ENCODE results near the gene RCSD1.

DNA sequence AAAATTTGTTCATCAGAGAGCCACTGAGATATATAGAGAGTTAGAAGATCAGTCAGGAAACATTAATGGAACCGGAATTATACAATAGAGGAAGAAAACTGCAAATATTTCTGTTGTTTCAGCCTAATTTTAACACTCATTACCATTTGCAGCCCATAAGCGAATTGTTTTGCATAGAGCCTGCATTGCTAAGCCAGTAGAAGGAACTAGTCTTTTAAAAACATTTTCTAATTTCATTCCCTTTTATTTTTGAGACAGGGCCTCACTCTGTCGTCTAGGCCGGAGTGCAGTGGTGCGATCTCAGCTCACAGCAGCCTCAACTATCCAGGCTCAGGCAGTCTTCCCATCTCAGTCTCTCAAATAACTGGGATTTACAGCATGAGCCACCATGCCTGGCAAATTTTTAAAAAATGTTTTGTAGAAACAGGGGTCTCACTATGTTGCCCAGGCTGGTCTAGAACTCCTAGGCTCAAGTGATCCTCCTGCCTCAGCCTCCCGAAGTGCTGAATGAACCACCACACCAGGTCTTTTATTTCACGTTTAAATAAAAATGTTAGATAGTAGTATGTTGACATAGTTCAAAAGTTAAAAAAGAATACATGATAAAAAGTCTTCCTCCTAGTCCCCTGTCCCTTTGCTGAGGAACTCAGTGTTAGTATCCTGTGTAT, 117.1 kb downstream of the RCSD1 start:
- TF ChIP-seq GATA3 (IDR thresholded peaks at IDR 0.05; ENCODE audit: low read depth, low read length) = no peak
- no peak for TF ChIP-seq GATA2 (IDR thresholded peaks at IDR 0.05; ENCODE audit: low read depth, low read length)
